ENCODE data around the gene CDH12.
"Not testable (repeated sequence)": the region's sequence is repeated elsewhere in the genome, so short reads cannot be mapped to it uniquely, and the experiment has no call there.

The CDH12 gene

DNA sequence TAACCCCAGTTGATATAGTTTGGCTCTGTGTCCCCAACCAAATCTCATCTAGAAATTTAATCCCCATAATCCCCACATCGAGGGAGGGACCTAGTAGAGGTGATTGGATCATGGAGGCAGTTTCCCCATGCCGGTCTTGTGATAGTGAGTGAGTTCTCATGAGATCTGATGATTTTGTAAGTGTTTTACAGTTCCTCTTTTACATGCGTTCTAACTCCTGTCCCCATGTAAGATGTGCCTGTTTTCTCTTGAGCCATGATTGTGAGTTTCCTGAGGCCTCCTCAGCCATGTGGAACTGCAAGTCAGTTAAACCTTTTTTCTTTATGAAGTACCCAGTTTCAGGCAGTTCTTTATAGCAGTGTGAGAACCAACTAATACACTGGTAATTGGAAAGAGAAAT, 73.6 kb downstream of the CDH12 start:
- no peak overlapping the region for H4K8ac ChIP-seq (ENCODE audit: low read depth, low read length)
- no peak overlapping the region for H2BK5ac ChIP-seq (ENCODE audit: low read depth, low read length, poor library complexity)
- no peak overlapping the region for H4K91ac ChIP-seq (ENCODE audit: low read depth, low read length)
- WGBS (ENCODE audit: extremely low coverage, insufficient coverage, insufficient read length), result no CpG with 5 or more reads among the region's 3 CpGs
- no peak overlapping the region for H3K18ac ChIP-seq (ENCODE audit: low read length)
- no peaks in the 10 kb centered on the region for H3K9me3 ChIP-seq (ENCODE audit: insufficient read depth, low read depth, low read length)
- no peak overlapping the region for H2AK5ac ChIP-seq (ENCODE audit: low read length)
- H3K27me3 ChIP-seq (ENCODE audit: insufficient read depth, low read length), result no peaks in the 10 kb centered on the region
- no peaks in the 10 kb centered on the region for H3K79me1 ChIP-seq (ENCODE audit: low read length)
- H2BK120ac ChIP-seq (ENCODE audit: insufficient read depth, low read length, poor library complexity), result no peak overlapping the region
- H3K4me1 ChIP-seq (ENCODE audit: control insufficient read depth in 1 of 2, insufficient read depth in 2 of 2, low read length in 2 of 2), result no peaks in the 10 kb centered on the region
- H3K4me2 ChIP-seq (ENCODE audit: low read length), result no peak overlapping the region
- no peaks in the 10 kb centered on the region for H3K36me3 ChIP-seq (ENCODE audit: control insufficient read depth in 1 of 2, insufficient read depth in 2 of 2, low read length in 2 of 2)
- DNase-seq, result no peak
- H3K14ac ChIP-seq (ENCODE audit: low read length), result no peak overlapping the region
- no peak overlapping the region for H4K12ac ChIP-seq (ENCODE audit: low read depth, low read length)
- H3K23ac ChIP-seq (ENCODE audit: low read length), result no peak overlapping the region
- no peak overlapping the region for H3K9ac ChIP-seq (ENCODE audit: low read length)
- H2AFZ ChIP-seq (ENCODE audit: insufficient read depth, low read length, poor library complexity), result no peak overlapping the region
- H3K4me3 ChIP-seq (ENCODE audit: low read depth, low read length), result no peak overlapping the region
- no peaks in the 10 kb centered on the region for H3K79me2 ChIP-seq (ENCODE audit: control insufficient read depth, insufficient read depth, low read length, poor library complexity)
- H3K27ac ChIP-seq (ENCODE audit: low read depth, low read length), result no peak overlapping the region
- no peak overlapping the region for H2BK12ac ChIP-seq (ENCODE audit: low read length)
- no peak overlapping the region for H3K4ac ChIP-seq (ENCODE audit: low read depth, low read length)

DNA sequence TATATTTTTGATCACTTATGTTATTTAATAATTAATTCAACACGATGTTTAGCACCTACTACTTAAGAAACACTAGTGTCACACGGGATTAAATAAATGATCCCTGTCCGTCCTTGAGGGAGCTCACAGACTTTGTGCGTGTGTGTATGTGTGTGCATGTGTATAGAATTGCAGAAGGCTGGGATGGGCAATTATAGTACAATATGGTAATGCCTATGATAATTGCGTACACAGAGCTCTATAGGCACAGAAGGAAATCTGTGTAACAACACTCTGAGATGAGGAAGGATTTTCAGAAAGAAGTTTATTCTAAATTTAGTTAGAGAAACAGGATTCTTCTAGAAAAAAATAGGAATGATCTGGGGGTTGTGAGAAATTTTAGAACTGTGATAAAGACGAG, 76.9 kb downstream of the CDH12 start:
- H2BK5ac ChIP-seq (ENCODE audit: low read depth, low read length, poor library complexity), result no peak overlapping the region

DNA sequence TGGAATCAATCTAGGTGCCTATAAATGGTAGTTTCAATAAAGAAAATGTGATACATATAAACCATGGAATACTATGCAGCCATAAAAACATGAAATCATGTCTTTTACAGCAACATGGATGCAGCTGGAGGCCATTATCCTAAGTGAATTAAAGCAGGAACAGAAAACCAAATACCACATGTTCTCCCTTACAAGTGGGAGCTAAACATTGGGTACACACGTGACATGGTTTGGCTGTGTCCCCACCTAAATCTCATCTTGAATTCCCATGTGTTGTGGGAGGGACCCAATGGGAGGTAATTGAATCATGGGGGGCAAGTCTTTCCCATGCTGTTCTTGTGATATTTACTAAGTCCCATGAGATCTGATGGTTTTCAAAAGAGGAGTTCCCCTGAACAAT, 78.9 kb downstream of the CDH12 start:
- H3K27me3 ChIP-seq (ENCODE audit: insufficient read depth, low read length); H3K4me1 ChIP-seq (ENCODE audit: control insufficient read depth in 1 of 2, insufficient read depth in 2 of 2, low read length in 2 of 2); H3K9ac ChIP-seq (ENCODE audit: low read length); DNase-seq; H4K8ac ChIP-seq (ENCODE audit: low read depth, low read length); H4K91ac ChIP-seq (ENCODE audit: low read depth, low read length); H2AFZ ChIP-seq (ENCODE audit: insufficient read depth, low read length, poor library complexity); H3K23ac ChIP-seq (ENCODE audit: low read length); H3K14ac ChIP-seq (ENCODE audit: low read length); H3K79me1 ChIP-seq (ENCODE audit: low read length); H2AK5ac ChIP-seq (ENCODE audit: low read length); H3K9me3 ChIP-seq (ENCODE audit: insufficient read depth, low read depth, low read length); H3K4me3 ChIP-seq (ENCODE audit: low read depth, low read length); H2BK120ac ChIP-seq (ENCODE audit: insufficient read depth, low read length, poor library complexity); H2BK5ac ChIP-seq (ENCODE audit: low read depth, low read length, poor library complexity); H3K36me3 ChIP-seq (ENCODE audit: control insufficient read depth in 1 of 2, insufficient read depth in 2 of 2, low read length in 2 of 2); H4K12ac ChIP-seq (ENCODE audit: low read depth, low read length); H3K4ac ChIP-seq (ENCODE audit: low read depth, low read length); H2BK12ac ChIP-seq (ENCODE audit: low read length); H3K79me2 ChIP-seq (ENCODE audit: control insufficient read depth, insufficient read depth, low read length, poor library complexity); H3K27ac ChIP-seq (ENCODE audit: low read depth, low read length); H3K4me2 ChIP-seq (ENCODE audit: low read length); H3K18ac ChIP-seq (ENCODE audit: low read length): not testable (repeated sequence)
- no CpG with 5 or more reads among the region's 1 CpG for WGBS (ENCODE audit: extremely low coverage, insufficient coverage, insufficient read length)

More for the DNA sequence above, 76.9 kb downstream of the CDH12 start:
- no peak overlapping the region for H2AFZ ChIP-seq (ENCODE audit: insufficient read depth, low read length, poor library complexity)
- no peaks in the 10 kb centered on the region for H3K4me1 ChIP-seq (ENCODE audit: control insufficient read depth in 1 of 2, insufficient read depth in 2 of 2, low read length in 2 of 2)
- H2AK5ac ChIP-seq (ENCODE audit: low read length), result no peak overlapping the region
- no peak overlapping the region for H4K91ac ChIP-seq (ENCODE audit: low read depth, low read length)
- H3K4me3 ChIP-seq (ENCODE audit: low read depth, low read length), result no peak overlapping the region
- H3K79me2 ChIP-seq (ENCODE audit: control insufficient read depth, insufficient read depth, low read length, poor library complexity), result no peaks in the 10 kb centered on the region
- no peak overlapping the region for H2BK12ac ChIP-seq (ENCODE audit: low read length)
- DNase-seq, result no peak
- no peak overlapping the region for H3K23ac ChIP-seq (ENCODE audit: low read length)
- H3K4ac ChIP-seq (ENCODE audit: low read depth, low read length), result no peak overlapping the region
- H3K79me1 ChIP-seq (ENCODE audit: low read length), result no peaks in the 10 kb centered on the region
- no peak overlapping the region for H3K9ac ChIP-seq (ENCODE audit: low read length)
- H2BK120ac ChIP-seq (ENCODE audit: insufficient read depth, low read length, poor library complexity), result no peak overlapping the region
- no peaks in the 10 kb centered on the region for H3K9me3 ChIP-seq (ENCODE audit: insufficient read depth, low read depth, low read length)
- H4K12ac ChIP-seq (ENCODE audit: low read depth, low read length), result no peak overlapping the region
- H3K18ac ChIP-seq (ENCODE audit: low read length), result no peak overlapping the region
- no CpG with 5 or more reads among the region's 6 CpGs for WGBS (ENCODE audit: extremely low coverage, insufficient coverage, insufficient read length)
- no peak overlapping the region for H3K14ac ChIP-seq (ENCODE audit: low read length)
- H3K27ac ChIP-seq (ENCODE audit: low read depth, low read length), result no peak overlapping the region
- H3K36me3 ChIP-seq (ENCODE audit: control insufficient read depth in 1 of 2, insufficient read depth in 2 of 2, low read length in 2 of 2), result no peaks in the 10 kb centered on the region
- H3K4me2 ChIP-seq (ENCODE audit: low read length), result no peak overlapping the region
- H4K8ac ChIP-seq (ENCODE audit: low read depth, low read length), result no peak overlapping the region
- H3K27me3 ChIP-seq (ENCODE audit: insufficient read depth, low read length), result no peaks in the 10 kb centered on the region

DNA sequence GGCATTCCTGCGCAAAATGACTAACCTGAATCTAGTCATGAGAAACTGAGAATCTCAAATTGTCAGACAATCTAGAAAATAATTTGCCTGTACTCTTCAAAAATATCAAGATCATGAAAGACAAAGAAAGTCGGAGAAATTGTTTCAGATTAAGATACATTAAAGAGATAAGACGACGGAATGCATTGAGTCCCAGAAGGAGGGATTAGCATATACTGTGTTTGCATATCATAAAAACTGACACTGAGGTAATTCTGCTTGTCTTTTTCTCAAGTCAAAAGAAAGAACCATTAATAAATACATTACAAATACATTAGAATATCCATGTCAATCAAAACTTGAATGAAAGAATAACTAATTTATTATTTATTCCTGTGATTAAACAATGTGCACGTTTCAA, 88.4 kb downstream of the CDH12 start:
- Histone ChIP-seq H3K4ac (ENCODE audit: low read depth, low read length) (no peak overlapping the region), H3K14ac (ENCODE audit: low read length) (no peak overlapping the region), H4K12ac (ENCODE audit: low read depth, low read length) (no peak overlapping the region), H3K36me3 (ENCODE audit: control insufficient read depth in 1 of 2, insufficient read depth in 2 of 2, low read length in 2 of 2) (no peaks in the 10 kb centered on the region), H3K18ac (ENCODE audit: low read length) (no peak overlapping the region), H3K9ac (ENCODE audit: low read length) (no peak overlapping the region), H3K23ac (ENCODE audit: low read length) (no peak overlapping the region), H2BK12ac (ENCODE audit: low read length) (no peak overlapping the region), H3K4me1 (ENCODE audit: control insufficient read depth in 1 of 2, insufficient read depth in 2 of 2, low read length in 2 of 2) (no peaks in the 10 kb centered on the region), H2AFZ (ENCODE audit: insufficient read depth, low read length, poor library complexity) (no peak overlapping the region), H3K27ac (ENCODE audit: low read depth, low read length) (no peak overlapping the region), H2BK120ac (ENCODE audit: insufficient read depth, low read length, poor library complexity) (no peak overlapping the region), H3K9me3 (ENCODE audit: insufficient read depth, low read depth, low read length) (no peaks in the 10 kb centered on the region), H3K79me1 (ENCODE audit: low read length) (no peaks in the 10 kb centered on the region), H3K4me2 (ENCODE audit: low read length) (no peak overlapping the region), H2AK5ac (ENCODE audit: low read length) (no peak overlapping the region), H2BK5ac (ENCODE audit: low read depth, low read length, poor library complexity) (no peak overlapping the region), H4K8ac (ENCODE audit: low read depth, low read length) (no peak overlapping the region), H3K79me2 (ENCODE audit: control insufficient read depth, insufficient read depth, low read length, poor library complexity) (no peaks in the 10 kb centered on the region), H3K27me3 (ENCODE audit: insufficient read depth, low read length) (no peaks in the 10 kb centered on the region), H4K91ac (ENCODE audit: low read depth, low read length) (no peak overlapping the region), H3K4me3 (ENCODE audit: low read depth, low read length) (no peak overlapping the region)
- WGBS (ENCODE audit: extremely low coverage, insufficient coverage, insufficient read length), result no CpG with 5 or more reads among the region's 5 CpGs
- no peak for DNase-seq

All from trophoblast cell (in vitro differentiated cells and primary cell).